ENCODE results near the gene LSAMP.

DNA sequence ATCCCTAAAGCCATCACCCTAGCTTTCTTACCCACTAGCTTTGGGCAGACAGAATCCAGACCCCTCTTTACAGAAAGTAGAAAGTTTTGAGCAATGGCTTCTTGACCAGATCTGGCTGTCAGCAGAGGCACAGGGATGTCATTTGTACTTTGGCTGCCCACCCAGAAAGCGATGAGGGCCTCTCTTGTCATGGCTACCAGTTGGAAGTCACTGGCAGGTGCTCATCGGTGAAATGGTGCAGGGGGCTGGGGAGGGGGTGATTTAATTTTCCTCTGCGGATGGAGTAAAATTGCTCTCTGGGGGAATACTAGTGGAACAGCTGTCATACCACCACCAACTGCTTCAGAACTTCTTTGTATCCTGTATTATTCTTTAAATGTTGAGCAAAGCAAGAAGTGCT, 393.7 kb downstream of the LSAMP start:
- TF ChIP-seq, protein P1, sequence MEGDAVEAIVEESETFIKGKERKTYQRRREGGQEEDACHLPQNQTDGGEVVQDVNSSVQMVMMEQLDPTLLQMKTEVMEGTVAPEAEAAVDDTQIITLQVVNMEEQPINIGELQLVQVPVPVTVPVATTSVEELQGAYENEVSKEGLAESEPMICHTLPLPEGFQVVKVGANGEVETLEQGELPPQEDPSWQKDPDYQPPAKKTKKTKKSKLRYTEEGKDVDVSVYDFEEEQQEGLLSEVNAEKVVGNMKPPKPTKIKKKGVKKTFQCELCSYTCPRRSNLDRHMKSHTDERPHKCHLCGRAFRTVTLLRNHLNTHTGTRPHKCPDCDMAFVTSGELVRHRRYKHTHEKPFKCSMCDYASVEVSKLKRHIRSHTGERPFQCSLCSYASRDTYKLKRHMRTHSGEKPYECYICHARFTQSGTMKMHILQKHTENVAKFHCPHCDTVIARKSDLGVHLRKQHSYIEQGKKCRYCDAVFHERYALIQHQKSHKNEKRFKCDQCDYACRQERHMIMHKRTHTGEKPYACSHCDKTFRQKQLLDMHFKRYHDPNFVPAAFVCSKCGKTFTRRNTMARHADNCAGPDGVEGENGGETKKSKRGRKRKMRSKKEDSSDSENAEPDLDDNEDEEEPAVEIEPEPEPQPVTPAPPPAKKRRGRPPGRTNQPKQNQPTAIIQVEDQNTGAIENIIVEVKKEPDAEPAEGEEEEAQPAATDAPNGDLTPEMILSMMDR (IDR thresholded peaks at IDR 0.05), result no peak
- no peak for TF ChIP-seq POLR2A (IDR thresholded peaks at IDR 0.05)
